ENCODE data around the gene CHMP4B. TPM values are rescaled to one million over a fixed set of nuclear protein-coding genes. Genes with fewer than 3 reads are reported as not detected.

Gene CHMP4B
- total RNA-seq, 1 experiment from 2014 or later, result 203 TPM

DNA sequence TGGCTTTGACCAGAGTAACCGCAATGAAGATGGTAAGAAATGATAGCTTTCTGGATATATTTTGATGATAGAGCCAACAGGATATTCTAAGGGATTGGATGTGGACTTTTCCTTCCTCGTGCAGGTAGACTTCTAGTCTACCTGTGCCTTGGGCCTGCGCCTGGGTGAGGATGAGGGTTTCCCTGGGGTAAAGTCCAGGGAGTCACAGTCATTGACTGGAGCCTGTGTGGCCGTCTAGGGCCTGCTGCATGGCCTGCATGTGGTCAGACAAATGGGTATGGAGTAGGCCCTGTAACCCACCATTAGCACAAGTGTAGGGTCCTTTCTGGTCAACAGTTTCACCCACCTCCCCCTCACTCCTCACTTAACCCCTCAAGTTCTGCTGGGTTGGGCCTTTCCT lies 12.7 kb upstream of the CHMP4B start:
- POLR2A ChIA-PET, result no interaction called here
- Histone ChIP-seq H3K4me1 (peaks cover 19% of the 10 kb centered on the region), H3K4me3 (ENCODE audit: low read depth, low read length) (no peak overlapping the region), H3K9me3 (peaks cover 5% of the 10 kb centered on the region; the same call in 1 of the 2 replicates), H3K27me3 (replicated peaks; ENCODE audit: control insufficient read depth, insufficient read depth, low read length) (no peaks in the 10 kb centered on the region), H3K36me3 (ENCODE audit: control insufficient read depth, insufficient read depth, low read length) (no peaks in the 10 kb centered on the region)
- CTCF ChIA-PET, result interaction anchor here (0.7 kb wide), 1 partner anchor 270 kb away, joined by 3 read pairs; no protein-coding TSS in a partner anchor
- TF ChIP-seq, protein P1, sequence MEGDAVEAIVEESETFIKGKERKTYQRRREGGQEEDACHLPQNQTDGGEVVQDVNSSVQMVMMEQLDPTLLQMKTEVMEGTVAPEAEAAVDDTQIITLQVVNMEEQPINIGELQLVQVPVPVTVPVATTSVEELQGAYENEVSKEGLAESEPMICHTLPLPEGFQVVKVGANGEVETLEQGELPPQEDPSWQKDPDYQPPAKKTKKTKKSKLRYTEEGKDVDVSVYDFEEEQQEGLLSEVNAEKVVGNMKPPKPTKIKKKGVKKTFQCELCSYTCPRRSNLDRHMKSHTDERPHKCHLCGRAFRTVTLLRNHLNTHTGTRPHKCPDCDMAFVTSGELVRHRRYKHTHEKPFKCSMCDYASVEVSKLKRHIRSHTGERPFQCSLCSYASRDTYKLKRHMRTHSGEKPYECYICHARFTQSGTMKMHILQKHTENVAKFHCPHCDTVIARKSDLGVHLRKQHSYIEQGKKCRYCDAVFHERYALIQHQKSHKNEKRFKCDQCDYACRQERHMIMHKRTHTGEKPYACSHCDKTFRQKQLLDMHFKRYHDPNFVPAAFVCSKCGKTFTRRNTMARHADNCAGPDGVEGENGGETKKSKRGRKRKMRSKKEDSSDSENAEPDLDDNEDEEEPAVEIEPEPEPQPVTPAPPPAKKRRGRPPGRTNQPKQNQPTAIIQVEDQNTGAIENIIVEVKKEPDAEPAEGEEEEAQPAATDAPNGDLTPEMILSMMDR (IDR thresholded peaks at IDR 0.05; ENCODE audit: insufficient read depth in 1 of 2, low read depth in 1 of 2, low read length in 1 of 2, severe bottlenecking in 1 of 2, unreplicated experiment in 1 of 2), result no peak
- no peaks in the 10 kb centered on the region for H3K9me3 Mint-ChIP-seq (ENCODE audit: unreplicated experiment)
- H3K27me3 Mint-ChIP-seq (ENCODE audit: insufficient read depth, unreplicated experiment), result no peaks in the 10 kb centered on the region
- H3K27ac Mint-ChIP-seq (ENCODE audit: unreplicated experiment), result no peak overlapping the region
- H3K36me3 Mint-ChIP-seq (ENCODE audit: insufficient read depth, unreplicated experiment), result peaks cover 6% of the 10 kb centered on the region
- peak in 1 of 2 experiments; percentile 36 for DNase-seq
- BruUV-seq (replicated peaks), result no TSS peak
- H3K4me1 Mint-ChIP-seq (ENCODE audit: low read depth, unreplicated experiment), result peaks cover 21% of the 10 kb centered on the region
- no peak overlapping the region for H3K4me3 Mint-ChIP-seq (ENCODE audit: unreplicated experiment)
- intact Hi-C loops (cut with micrococcal nuclease; ENCODE audit: unreplicated experiment), result loop anchor here (5.0 kb wide), 1 partner anchor 194 kb away; the partner anchor contains the start of gene RALY

DNA sequence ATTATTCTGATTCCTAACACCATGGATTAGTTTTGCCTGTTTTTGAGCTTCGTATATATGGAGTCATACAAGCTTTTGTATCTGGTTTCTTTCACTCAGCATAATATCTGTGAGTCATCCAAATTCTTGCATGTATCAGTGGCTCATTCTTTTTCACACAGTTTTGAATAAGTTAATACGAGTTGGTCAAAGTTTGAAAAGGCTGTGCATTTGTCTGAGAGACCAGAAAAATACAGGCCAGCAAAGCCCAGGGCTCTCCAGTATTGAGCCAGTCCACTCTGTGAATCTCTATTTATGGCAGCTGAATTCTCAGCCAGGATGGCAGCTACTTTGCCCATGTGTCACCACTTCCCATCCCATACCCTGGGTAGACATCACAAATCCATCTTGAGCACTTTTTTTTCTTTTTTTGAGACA lies 7.2 kb upstream of the CHMP4B start:
- CTCF ChIA-PET, result no interaction called here
- no peak for DNase-seq
- Mint-ChIP-seq H3K4me1 (ENCODE audit: low read depth, unreplicated experiment) (no peaks in the 10 kb centered on the region), H3K4me3 (ENCODE audit: unreplicated experiment) (no peak overlapping the region), H3K9me3 (ENCODE audit: unreplicated experiment) (no peaks in the 10 kb centered on the region), H3K27ac (ENCODE audit: unreplicated experiment) (no peak overlapping the region), H3K36me3 (ENCODE audit: insufficient read depth, unreplicated experiment) (no peaks in the 10 kb centered on the region), H3K27me3 (ENCODE audit: insufficient read depth, unreplicated experiment) (peaks cover 3% of the 10 kb centered on the region)
- Histone ChIP-seq H3K4me3 (ENCODE audit: low read depth, low read length) (no peak overlapping the region), H3K9me3 (peaks cover 5% of the 10 kb centered on the region; the same call in 1 of the 2 replicates), H3K27me3 (replicated peaks; ENCODE audit: control insufficient read depth, insufficient read depth, low read length) (no peaks in the 10 kb centered on the region), H3K36me3 (ENCODE audit: control insufficient read depth, insufficient read depth, low read length) (no peaks in the 10 kb centered on the region), H3K4me1 (no peaks in the 10 kb centered on the region)
- intact Hi-C loops (cut with micrococcal nuclease; ENCODE audit: unreplicated experiment), result no loop called here
- BruUV-seq (replicated peaks), result no TSS peak
- POLR2A ChIA-PET, result no interaction called here
- TF ChIP-seq, protein P1 (IDR thresholded peaks at IDR 0.05; ENCODE audit: insufficient read depth in 1 of 2, low read depth in 1 of 2, low read length in 1 of 2, severe bottlenecking in 1 of 2, unreplicated experiment in 1 of 2), result no peak

DNA sequence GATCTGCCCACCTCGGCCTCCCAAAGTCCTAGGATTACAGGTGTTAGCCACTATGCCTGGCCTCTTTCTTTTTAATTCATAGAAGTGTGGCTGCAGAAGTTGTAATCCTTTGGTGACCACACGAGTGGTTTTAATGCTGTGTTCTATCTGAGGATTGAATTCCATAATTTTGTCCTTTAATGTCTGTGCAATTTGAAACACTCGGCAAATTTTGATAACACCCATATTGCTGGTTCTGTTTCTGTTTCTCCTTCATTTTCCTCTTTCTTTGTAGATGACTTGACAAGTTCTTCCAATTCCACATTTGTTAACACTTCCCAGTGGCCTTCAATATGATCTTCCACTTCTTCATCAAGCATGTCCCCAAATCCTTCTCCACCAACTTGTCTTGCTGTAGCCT lies 2.8 kb upstream of the CHMP4B start:
- TF ChIP-seq, protein P1 (IDR thresholded peaks at IDR 0.05; ENCODE audit: insufficient read depth in 1 of 2, low read depth in 1 of 2, low read length in 1 of 2, severe bottlenecking in 1 of 2, unreplicated experiment in 1 of 2), result no peak

More for the DNA sequence above, 2.8 kb upstream of the CHMP4B start:
- no peak overlapping the region for H3K4me3 Mint-ChIP-seq (ENCODE audit: unreplicated experiment)
- intact Hi-C loops (cut with micrococcal nuclease; ENCODE audit: unreplicated experiment), result no loop called here
- H3K27me3 ChIP-seq (replicated peaks; ENCODE audit: control insufficient read depth, insufficient read depth, low read length), result no peaks in the 10 kb centered on the region
- ChIA-PET POLR2A (no interaction called here), CTCF (no interaction called here)
- DNase-seq, result no peak
- H3K4me1 Mint-ChIP-seq (ENCODE audit: low read depth, unreplicated experiment), result peaks cover 13% of the 10 kb centered on the region
- H3K9me3 Mint-ChIP-seq (ENCODE audit: unreplicated experiment), result no peaks in the 10 kb centered on the region
- no peak overlapping the region for H3K4me3 ChIP-seq (ENCODE audit: low read depth, low read length)
- H3K9me3 ChIP-seq, result no peaks in the 10 kb centered on the region
- H3K36me3 Mint-ChIP-seq (ENCODE audit: insufficient read depth, unreplicated experiment), result peaks cover 20% of the 10 kb centered on the region
- H3K36me3 ChIP-seq (ENCODE audit: control insufficient read depth, insufficient read depth, low read length), result no peaks in the 10 kb centered on the region
- peaks cover 16% of the 10 kb centered on the region for H3K4me1 ChIP-seq
- peaks cover 3% of the 10 kb centered on the region for H3K27me3 Mint-ChIP-seq (ENCODE audit: insufficient read depth, unreplicated experiment)
- no TSS peak for BruUV-seq (replicated peaks)
- no peak overlapping the region for H3K27ac Mint-ChIP-seq (ENCODE audit: unreplicated experiment)

All from Caco-2 (cell line).